ENCODE data around the gene CHL1. TPM values are rescaled to one million over a fixed set of nuclear protein-coding genes. Genes with fewer than 3 reads are reported as not detected.

The CHL1 gene
- total and polyA plus RNA-seq, 2 experiments from 2014 or later: 1.4 to 1.9 TPM

DNA sequence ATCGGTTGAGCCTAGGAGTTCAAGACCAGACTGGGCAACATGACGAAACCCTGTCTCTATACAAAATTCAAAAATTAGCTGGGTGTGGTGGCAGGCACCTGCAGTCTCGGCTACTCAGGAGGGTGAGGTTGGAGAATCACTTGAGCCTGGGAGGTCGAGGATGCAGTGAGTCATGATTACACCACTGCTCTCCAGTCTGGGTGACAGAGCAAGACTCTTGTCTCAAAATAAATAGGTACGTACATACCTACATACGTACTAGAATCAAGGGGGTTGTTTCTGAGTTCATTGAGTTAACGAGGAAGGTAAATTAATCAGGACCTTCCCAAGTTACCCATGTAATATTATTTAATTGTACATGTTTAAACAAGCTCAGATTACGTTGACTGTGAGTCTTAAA is 97.5 kb downstream of the CHL1 start (continued):
- TF ChIP-seq, protein P1, sequence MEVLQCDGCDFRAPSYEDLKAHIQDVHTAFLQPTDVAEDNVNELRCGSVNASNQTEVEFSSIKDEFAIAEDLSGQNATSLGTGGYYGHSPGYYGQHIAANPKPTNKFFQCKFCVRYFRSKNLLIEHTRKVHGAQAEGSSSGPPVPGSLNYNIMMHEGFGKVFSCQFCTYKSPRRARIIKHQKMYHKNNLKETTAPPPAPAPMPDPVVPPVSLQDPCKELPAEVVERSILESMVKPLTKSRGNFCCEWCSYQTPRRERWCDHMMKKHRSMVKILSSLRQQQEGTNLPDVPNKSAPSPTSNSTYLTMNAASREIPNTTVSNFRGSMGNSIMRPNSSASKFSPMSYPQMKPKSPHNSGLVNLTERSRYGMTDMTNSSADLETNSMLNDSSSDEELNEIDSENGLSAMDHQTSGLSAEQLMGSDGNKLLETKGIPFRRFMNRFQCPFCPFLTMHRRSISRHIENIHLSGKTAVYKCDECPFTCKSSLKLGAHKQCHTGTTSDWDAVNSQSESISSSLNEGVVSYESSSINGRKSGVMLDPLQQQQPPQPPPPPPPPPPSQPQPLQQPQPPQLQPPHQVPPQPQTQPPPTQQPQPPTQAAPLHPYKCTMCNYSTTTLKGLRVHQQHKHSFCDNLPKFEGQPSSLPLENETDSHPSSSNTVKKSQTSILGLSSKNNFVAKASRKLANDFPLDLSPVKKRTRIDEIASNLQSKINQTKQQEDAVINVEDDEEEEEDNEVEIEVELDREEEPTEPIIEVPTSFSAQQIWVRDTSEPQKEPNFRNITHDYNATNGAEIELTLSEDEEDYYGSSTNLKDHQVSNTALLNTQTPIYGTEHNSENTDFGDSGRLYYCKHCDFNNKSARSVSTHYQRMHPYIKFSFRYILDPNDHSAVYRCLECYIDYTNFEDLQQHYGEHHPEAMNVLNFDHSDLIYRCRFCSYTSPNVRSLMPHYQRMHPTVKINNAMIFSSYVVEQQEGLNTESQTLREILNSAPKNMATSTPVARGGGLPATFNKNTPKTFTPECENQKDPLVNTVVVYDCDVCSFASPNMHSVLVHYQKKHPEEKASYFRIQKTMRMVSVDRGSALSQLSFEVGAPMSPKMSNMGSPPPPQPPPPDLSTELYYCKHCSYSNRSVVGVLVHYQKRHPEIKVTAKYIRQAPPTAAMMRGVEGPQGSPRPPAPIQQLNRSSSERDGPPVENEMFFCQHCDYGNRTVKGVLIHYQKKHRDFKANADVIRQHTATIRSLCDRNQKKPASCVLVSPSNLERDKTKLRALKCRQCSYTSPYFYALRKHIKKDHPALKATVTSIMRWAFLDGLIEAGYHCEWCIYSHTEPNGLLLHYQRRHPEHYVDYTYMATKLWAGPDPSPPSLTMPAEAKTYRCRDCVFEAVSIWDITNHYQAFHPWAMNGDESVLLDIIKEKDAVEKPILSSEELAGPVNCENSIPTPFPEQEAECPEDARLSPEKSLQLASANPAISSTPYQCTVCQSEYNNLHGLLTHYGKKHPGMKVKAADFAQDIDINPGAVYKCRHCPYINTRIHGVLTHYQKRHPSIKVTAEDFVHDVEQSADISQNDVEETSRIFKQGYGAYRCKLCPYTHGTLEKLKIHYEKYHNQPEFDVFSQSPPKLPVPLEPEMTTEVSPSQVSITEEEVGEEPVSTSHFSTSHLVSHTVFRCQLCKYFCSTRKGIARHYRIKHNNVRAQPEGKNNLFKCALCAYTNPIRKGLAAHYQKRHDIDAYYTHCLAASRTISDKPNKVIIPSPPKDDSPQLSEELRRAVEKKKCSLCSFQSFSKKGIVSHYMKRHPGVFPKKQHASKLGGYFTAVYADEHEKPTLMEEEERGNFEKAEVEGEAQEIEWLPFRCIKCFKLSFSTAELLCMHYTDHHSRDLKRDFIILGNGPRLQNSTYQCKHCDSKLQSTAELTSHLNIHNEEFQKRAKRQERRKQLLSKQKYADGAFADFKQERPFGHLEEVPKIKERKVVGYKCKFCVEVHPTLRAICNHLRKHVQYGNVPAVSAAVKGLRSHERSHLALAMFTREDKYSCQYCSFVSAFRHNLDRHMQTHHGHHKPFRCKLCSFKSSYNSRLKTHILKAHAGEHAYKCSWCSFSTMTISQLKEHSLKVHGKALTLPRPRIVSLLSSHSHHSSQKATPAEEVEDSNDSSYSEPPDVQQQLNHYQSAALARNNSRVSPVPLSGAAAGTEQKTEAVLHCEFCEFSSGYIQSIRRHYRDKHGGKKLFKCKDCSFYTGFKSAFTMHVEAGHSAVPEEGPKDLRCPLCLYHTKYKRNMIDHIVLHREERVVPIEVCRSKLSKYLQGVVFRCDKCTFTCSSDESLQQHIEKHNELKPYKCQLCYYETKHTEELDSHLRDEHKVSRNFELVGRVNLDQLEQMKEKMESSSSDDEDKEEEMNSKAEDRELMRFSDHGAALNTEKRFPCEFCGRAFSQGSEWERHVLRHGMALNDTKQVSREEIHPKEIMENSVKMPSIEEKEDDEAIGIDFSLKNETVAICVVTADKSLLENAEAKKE (CRISPR knock-in tag; IDR thresholded peaks at IDR 0.05): no peak
- TF ChIP-seq, protein P2, sequence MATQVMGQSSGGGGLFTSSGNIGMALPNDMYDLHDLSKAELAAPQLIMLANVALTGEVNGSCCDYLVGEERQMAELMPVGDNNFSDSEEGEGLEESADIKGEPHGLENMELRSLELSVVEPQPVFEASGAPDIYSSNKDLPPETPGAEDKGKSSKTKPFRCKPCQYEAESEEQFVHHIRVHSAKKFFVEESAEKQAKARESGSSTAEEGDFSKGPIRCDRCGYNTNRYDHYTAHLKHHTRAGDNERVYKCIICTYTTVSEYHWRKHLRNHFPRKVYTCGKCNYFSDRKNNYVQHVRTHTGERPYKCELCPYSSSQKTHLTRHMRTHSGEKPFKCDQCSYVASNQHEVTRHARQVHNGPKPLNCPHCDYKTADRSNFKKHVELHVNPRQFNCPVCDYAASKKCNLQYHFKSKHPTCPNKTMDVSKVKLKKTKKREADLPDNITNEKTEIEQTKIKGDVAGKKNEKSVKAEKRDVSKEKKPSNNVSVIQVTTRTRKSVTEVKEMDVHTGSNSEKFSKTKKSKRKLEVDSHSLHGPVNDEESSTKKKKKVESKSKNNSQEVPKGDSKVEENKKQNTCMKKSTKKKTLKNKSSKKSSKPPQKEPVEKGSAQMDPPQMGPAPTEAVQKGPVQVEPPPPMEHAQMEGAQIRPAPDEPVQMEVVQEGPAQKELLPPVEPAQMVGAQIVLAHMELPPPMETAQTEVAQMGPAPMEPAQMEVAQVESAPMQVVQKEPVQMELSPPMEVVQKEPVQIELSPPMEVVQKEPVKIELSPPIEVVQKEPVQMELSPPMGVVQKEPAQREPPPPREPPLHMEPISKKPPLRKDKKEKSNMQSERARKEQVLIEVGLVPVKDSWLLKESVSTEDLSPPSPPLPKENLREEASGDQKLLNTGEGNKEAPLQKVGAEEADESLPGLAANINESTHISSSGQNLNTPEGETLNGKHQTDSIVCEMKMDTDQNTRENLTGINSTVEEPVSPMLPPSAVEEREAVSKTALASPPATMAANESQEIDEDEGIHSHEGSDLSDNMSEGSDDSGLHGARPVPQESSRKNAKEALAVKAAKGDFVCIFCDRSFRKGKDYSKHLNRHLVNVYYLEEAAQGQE (IDR thresholded peaks at IDR 0.05; ENCODE audit: unreplicated experiment): no peak
- TF ChIP-seq ZNF114 (CRISPR knock-in tag; IDR thresholded peaks at IDR 0.05) (no peak), STAT1 (IDR thresholded peaks at IDR 0.05; ENCODE audit: unreplicated experiment) (no peak), EZH2phosphoT487 (IDR thresholded peaks at IDR 0.05; ENCODE audit: unreplicated experiment) (no peak), POLR2AphosphoS5 (IDR thresholded peaks at IDR 0.05; ENCODE audit: low read depth) (no peak)

DNA sequence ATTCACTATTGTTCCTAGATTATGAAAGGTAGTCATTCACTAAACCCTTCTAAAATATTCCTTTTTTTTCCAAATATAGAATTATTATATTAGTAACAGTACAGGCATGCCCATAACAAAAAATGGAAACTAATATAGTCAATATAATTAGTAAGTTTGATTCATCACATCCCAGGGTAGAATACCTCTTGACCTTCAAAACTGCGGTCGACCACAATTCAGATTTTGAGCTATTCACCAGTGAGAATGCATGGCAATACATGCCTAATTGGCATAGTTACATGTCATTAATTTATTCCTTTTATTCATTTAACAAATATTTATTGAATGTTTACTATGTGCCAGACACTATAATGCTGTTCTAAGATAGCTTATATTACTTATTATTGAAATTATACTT is 98.0 kb downstream of the CHL1 start:
- Mint-ChIP-seq H3K27me3 (ENCODE audit: insufficient read depth, low read depth, poor library complexity) (peaks cover 2% of the 10 kb centered on the region), H3K9me3 (peaks cover 89% of the 10 kb centered on the region), H3K4me1 (no peaks in the 10 kb centered on the region), H3K27ac (no peak overlapping the region), H3K4me3 (no peak overlapping the region), H3K36me3 (ENCODE audit: low read depth) (peaks cover 29% of the 10 kb centered on the region)
- no peaks in the 10 kb centered on the region for H3F3A ChIP-seq (replicated peaks; ENCODE audit: low read depth)
- H3K27ac ChIP-seq (ENCODE audit: low read depth): no peak overlapping the region
- H3K79me2 ChIP-seq (replicated peaks; ENCODE audit: insufficient read depth): no peaks in the 10 kb centered on the region
- H3K27me3 ChIP-seq (ENCODE audit: insufficient read depth): no peaks in the 10 kb centered on the region
- no peaks in the 10 kb centered on the region for H3K4me1 ChIP-seq (ENCODE audit: insufficient read depth)
- H3K4me2 ChIP-seq: no peak overlapping the region
- no peaks in the 10 kb centered on the region for H3K36me3 ChIP-seq (ENCODE audit: insufficient read depth)
- ATAC-seq (no peak), DNase-seq (ENCODE audit: low spot score) (no peak)
- TF ChIP-seq, protein P3, sequence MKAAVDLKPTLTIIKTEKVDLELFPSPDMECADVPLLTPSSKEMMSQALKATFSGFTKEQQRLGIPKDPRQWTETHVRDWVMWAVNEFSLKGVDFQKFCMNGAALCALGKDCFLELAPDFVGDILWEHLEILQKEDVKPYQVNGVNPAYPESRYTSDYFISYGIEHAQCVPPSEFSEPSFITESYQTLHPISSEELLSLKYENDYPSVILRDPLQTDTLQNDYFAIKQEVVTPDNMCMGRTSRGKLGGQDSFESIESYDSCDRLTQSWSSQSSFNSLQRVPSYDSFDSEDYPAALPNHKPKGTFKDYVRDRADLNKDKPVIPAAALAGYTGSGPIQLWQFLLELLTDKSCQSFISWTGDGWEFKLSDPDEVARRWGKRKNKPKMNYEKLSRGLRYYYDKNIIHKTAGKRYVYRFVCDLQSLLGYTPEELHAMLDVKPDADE (IDR thresholded peaks at IDR 0.05): no peak
- TF ChIP-seq POLR2AphosphoS5 (IDR thresholded peaks at IDR 0.05; ENCODE audit: low read depth): no peak
- H2AFZ ChIP-seq: no peak overlapping the region
- no peak overlapping the region for H3K4me3 ChIP-seq
- H3K9me2 ChIP-seq (ENCODE audit: insufficient read depth): no peaks in the 10 kb centered on the region
- no peaks in the 10 kb centered on the region for H4K20me1 ChIP-seq (replicated peaks; ENCODE audit: insufficient read depth)
